Measurements from ENCODE around the gene MATR3.

The MATR3 gene

GRCh38 chr5:139368613-139369012 is 75.1 kb downstream of the MATR3 start:
- Histone ChIP-seq H3K27me3 (ENCODE audit: control insufficient read depth in 1 of 2, insufficient read depth in 2 of 2, low read length in 2 of 2) (no peaks in the 10 kb centered on the region), H3K4me1 (ENCODE audit: control insufficient read depth in 1 of 2, insufficient read depth in 2 of 2, low read length in 2 of 2) (peaks cover 4 to 7% of the 10 kb centered on the region in 2 donors), H3K27ac (ENCODE audit: low read depth, low read length) (no peak overlapping the region), H3K9me3 (ENCODE audit: control insufficient read depth in 1 of 2, low read length in 2 of 2) (no peaks in the 10 kb centered on the region), H3K4me3 (ENCODE audit: low read depth in 1 of 2, low read length in 2 of 2) (no peak overlapping the region), H3K9ac (ENCODE audit: low read depth in 1 of 2, low read length in 2 of 2) (no peak overlapping the region), H3K36me3 (ENCODE audit: control insufficient read depth in 1 of 2, insufficient read depth in 2 of 2, low read length in 2 of 2) (peaks cover 13 to 62% of the 10 kb centered on the region in 2 donors)

- H3K36me3 ChIP-seq (ENCODE audit: control insufficient read depth in 1 of 2, insufficient read depth in 2 of 2, low read length in 2 of 2) = peaks cover 7 to 57% of the 10 kb centered on the region in 2 donors
- no peaks in the 10 kb centered on the region for H3K9me3 ChIP-seq (ENCODE audit: control insufficient read depth in 1 of 2, low read length in 2 of 2)
- H3K4me1 ChIP-seq (ENCODE audit: control insufficient read depth in 1 of 2, insufficient read depth in 2 of 2, low read length in 2 of 2) = peaks cover 7 to 12% of the 10 kb centered on the region in 2 donors
- no peak overlapping the region for H3K4me3 ChIP-seq (ENCODE audit: low read depth in 1 of 2, low read length in 2 of 2)
- H3K9ac ChIP-seq (ENCODE audit: low read depth in 1 of 2, low read length in 2 of 2) = no peak overlapping the region
- no peak overlapping the region for H3K27ac ChIP-seq (ENCODE audit: low read depth, low read length)
- no peaks in the 10 kb centered on the region for H3K27me3 ChIP-seq (ENCODE audit: control insufficient read depth in 1 of 2, insufficient read depth in 2 of 2, low read length in 2 of 2)
Observed at GRCh38 chr5:139369181-139369580, 75.6 kb downstream of the MATR3 start.

DNA sequence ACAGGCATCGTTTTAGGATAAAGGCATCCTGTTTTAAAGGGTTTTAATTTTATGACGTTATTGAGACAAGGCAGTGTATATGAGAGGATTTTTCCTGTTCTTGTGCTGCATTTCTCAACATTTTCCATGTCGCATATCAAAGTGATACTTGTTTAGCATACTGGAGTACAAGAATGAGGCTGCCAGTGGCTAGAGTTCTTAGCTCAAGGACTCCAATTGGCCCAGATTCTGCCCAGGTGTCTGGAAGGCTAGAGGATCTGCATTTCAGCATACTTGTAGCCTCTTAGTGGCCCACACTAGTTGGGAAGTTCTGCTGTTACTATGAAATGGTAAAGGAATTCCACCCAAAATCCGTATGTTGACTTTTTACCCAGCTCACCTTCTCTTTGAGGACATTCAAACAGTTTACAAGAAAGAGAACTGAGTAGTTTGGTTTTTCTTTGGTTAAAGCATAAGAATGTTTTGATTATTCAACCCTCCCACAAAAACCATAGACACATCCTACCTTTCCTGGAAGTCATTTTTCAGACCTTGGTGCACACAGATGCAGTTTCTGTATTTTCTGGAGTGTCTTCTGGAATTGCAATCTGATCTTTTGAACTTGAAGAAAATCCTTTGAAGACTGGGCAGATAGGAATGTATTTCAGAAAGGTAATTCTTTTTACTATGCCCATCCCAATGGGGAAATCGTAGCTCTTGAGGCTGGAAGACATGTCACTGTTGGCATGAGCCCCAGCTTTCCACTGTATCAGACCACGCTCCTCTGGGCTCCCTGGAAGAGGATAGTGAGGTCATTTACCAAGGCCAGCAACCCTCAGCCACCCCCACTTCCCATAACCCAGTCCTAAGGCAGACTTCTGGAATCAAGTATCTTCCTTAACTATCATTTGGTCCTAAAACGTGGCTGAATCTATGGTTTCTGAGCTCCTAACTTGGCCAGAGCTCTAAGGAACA is 78.2 kb downstream of the MATR3 start:
- no peak overlapping the region for H3K27ac ChIP-seq (ENCODE audit: low read depth, low read length)
- H3K36me3 ChIP-seq (ENCODE audit: control insufficient read depth in 1 of 2, insufficient read depth in 2 of 2, low read length in 2 of 2) = peaks cover 4 to 44% of the 10 kb centered on the region in 2 donors
- no peak overlapping the region for H3K4me3 ChIP-seq (ENCODE audit: low read depth in 1 of 2, low read length in 2 of 2)
- no peaks in the 10 kb centered on the region for H3K27me3 ChIP-seq (ENCODE audit: control insufficient read depth in 1 of 2, insufficient read depth in 2 of 2, low read length in 2 of 2)
- peaks cover 7 to 12% of the 10 kb centered on the region in 2 donors for H3K4me1 ChIP-seq (ENCODE audit: control insufficient read depth in 1 of 2, insufficient read depth in 2 of 2, low read length in 2 of 2)
- no peak overlapping the region for H3K9ac ChIP-seq (ENCODE audit: low read depth in 1 of 2, low read length in 2 of 2)
- no peaks in the 10 kb centered on the region for H3K9me3 ChIP-seq (ENCODE audit: control insufficient read depth in 1 of 2, low read length in 2 of 2)

- H3K4me3 ChIP-seq (ENCODE audit: low read depth in 1 of 2, low read length in 2 of 2) = no peak overlapping the region
- H3K4me1 ChIP-seq (ENCODE audit: control insufficient read depth in 1 of 2, insufficient read depth in 2 of 2, low read length in 2 of 2) = peaks cover 23 to 27% of the 10 kb centered on the region in 2 donors
- H3K9me3 ChIP-seq (ENCODE audit: control insufficient read depth in 1 of 2, low read length in 2 of 2) = no peaks in the 10 kb centered on the region
- H3K36me3 ChIP-seq (ENCODE audit: control insufficient read depth in 1 of 2, insufficient read depth in 2 of 2, low read length in 2 of 2) = peaks cover 0 to 27% of the 10 kb centered on the region in 2 donors
- no peak overlapping the region for H3K9ac ChIP-seq (ENCODE audit: low read depth in 1 of 2, low read length in 2 of 2)
- H3K27me3 ChIP-seq (ENCODE audit: control insufficient read depth in 1 of 2, insufficient read depth in 2 of 2, low read length in 2 of 2) = no peaks in the 10 kb centered on the region
- H3K27ac ChIP-seq (ENCODE audit: low read depth, low read length) = no peak overlapping the region
Observed at GRCh38 chr5:139374909-139375308, 81.4 kb downstream of the MATR3 start.

DNA sequence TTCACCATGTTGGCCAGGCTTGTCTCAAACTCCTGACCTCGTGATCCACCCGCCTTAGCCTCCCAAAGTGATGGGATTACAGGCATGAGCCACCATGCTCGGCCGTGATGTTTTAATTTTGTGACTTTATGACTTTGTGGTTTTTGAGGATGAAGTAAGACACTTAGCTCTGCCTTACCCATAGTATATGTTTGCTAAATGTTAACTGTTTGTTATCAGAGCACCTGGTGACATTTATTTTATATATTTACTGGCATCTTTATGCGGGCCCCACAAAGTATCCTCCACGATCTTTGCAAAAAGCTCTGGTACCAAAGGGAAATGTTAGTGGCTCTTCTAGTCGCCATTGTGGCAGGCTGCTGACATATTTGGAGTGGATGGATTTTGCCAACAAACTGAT is 82.8 kb downstream of the MATR3 start:
- H3K36me3 ChIP-seq (ENCODE audit: control insufficient read depth in 1 of 2, insufficient read depth in 2 of 2, low read length in 2 of 2) = peaks cover 0 to 22% of the 10 kb centered on the region in 2 donors
- H3K27me3 ChIP-seq (ENCODE audit: control insufficient read depth in 1 of 2, insufficient read depth in 2 of 2, low read length in 2 of 2) = no peaks in the 10 kb centered on the region
- peaks cover 25 to 27% of the 10 kb centered on the region in 2 donors for H3K4me1 ChIP-seq (ENCODE audit: control insufficient read depth in 1 of 2, insufficient read depth in 2 of 2, low read length in 2 of 2)
- H3K9me3 ChIP-seq (ENCODE audit: control insufficient read depth in 1 of 2, low read length in 2 of 2) = no peaks in the 10 kb centered on the region
- H3K9ac ChIP-seq (ENCODE audit: low read depth in 1 of 2, low read length in 2 of 2) = no peak overlapping the region
- H3K4me3 ChIP-seq (ENCODE audit: low read depth in 1 of 2, low read length in 2 of 2) = no peak overlapping the region
- no peak overlapping the region for H3K27ac ChIP-seq (ENCODE audit: low read depth, low read length)

DNA sequence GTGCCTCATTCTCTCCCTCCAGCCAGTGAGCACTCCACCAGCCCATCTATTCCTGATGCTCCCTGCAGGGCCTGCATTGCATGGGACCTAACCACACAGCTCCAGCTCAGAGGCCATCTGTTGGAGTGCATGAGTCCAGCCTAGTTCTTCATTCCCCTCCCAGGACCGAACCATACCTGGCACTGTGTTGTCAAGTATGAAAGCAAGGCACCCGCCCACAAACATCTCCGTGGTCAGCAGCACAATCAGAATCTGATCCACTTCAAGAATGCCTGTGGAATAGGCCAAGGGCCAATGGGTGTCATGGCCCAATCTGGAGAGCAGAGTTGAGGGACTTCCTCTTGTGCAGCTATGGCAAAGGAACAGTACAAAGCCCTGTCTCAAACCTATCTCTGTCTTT is 83.7 kb downstream of the MATR3 start:
- peaks cover 30 to 31% of the 10 kb centered on the region in 2 donors for H3K4me1 ChIP-seq (ENCODE audit: control insufficient read depth in 1 of 2, insufficient read depth in 2 of 2, low read length in 2 of 2)
- no peak overlapping the region for H3K27ac ChIP-seq (ENCODE audit: low read depth, low read length)
- H3K9me3 ChIP-seq (ENCODE audit: control insufficient read depth in 1 of 2, low read length in 2 of 2) = no peaks in the 10 kb centered on the region
- no peak overlapping the region for H3K4me3 ChIP-seq (ENCODE audit: low read depth in 1 of 2, low read length in 2 of 2)
- no peaks in the 10 kb centered on the region for H3K27me3 ChIP-seq (ENCODE audit: control insufficient read depth in 1 of 2, insufficient read depth in 2 of 2, low read length in 2 of 2)
- peaks cover 0 to 13% of the 10 kb centered on the region in 2 donors for H3K36me3 ChIP-seq (ENCODE audit: control insufficient read depth in 1 of 2, insufficient read depth in 2 of 2, low read length in 2 of 2)
- no peak overlapping the region for H3K9ac ChIP-seq (ENCODE audit: low read depth in 1 of 2, low read length in 2 of 2)

- Histone ChIP-seq H3K36me3 (ENCODE audit: control insufficient read depth in 1 of 2, insufficient read depth in 2 of 2, low read length in 2 of 2) (peaks cover 0 to 13% of the 10 kb centered on the region in 2 donors), H3K4me1 (ENCODE audit: control insufficient read depth in 1 of 2, insufficient read depth in 2 of 2, low read length in 2 of 2) (peaks cover 36% of the 10 kb centered on the region in 2 donors), H3K27ac (ENCODE audit: low read depth, low read length) (no peak overlapping the region), H3K27me3 (ENCODE audit: control insufficient read depth in 1 of 2, insufficient read depth in 2 of 2, low read length in 2 of 2) (no peaks in the 10 kb centered on the region), H3K4me3 (ENCODE audit: low read depth in 1 of 2, low read length in 2 of 2) (no peak overlapping the region), H3K9me3 (ENCODE audit: control insufficient read depth in 1 of 2, low read length in 2 of 2) (no peaks in the 10 kb centered on the region), H3K9ac (ENCODE audit: low read depth in 1 of 2, low read length in 2 of 2) (no peak overlapping the region)
Observed at GRCh38 chr5:139378101-139378825, 84.7 kb downstream of the MATR3 start.

DNA sequence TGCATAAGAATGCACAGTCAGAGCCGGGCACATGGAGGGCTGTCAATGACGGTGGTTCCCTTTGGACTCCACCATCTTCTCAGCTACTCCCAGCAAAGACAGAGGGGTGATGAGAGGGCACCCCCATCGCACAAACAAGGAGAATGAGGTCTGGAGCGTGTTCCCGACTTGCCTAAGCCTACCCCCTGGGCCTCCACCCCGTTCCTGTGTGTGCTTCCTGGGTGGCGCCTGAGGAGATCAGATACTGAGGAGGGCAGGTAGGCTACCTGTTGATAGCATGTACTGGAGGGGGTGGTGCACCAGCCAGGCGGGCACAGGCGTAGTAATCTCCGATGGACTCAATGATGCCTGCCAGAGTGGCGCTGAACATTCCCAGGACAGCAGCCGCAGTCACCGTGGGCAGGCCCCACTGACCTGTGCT is 85.4 kb downstream of the MATR3 start:
- no peak overlapping the region for H3K9ac ChIP-seq (ENCODE audit: low read depth in 1 of 2, low read length in 2 of 2)
- peak overlapping the region in 1 of 2 donors; percentile 21 for H3K4me3 ChIP-seq (ENCODE audit: low read depth in 1 of 2, low read length in 2 of 2)
- peaks cover 36 to 38% of the 10 kb centered on the region in 2 donors for H3K4me1 ChIP-seq (ENCODE audit: control insufficient read depth in 1 of 2, insufficient read depth in 2 of 2, low read length in 2 of 2)
- no peaks in the 10 kb centered on the region for H3K27me3 ChIP-seq (ENCODE audit: control insufficient read depth in 1 of 2, insufficient read depth in 2 of 2, low read length in 2 of 2)
- H3K9me3 ChIP-seq (ENCODE audit: control insufficient read depth in 1 of 2, low read length in 2 of 2) = no peaks in the 10 kb centered on the region
- no peak overlapping the region for H3K27ac ChIP-seq (ENCODE audit: low read depth, low read length)
- H3K36me3 ChIP-seq (ENCODE audit: control insufficient read depth in 1 of 2, insufficient read depth in 2 of 2, low read length in 2 of 2) = peaks cover 0 to 13% of the 10 kb centered on the region in 2 donors

GRCh38 chr5:139379626-139380449 is 86.3 kb downstream of the MATR3 start:
- Histone ChIP-seq H3K36me3 (ENCODE audit: control insufficient read depth in 1 of 2, insufficient read depth in 2 of 2, low read length in 2 of 2) (peaks cover 0 to 11% of the 10 kb centered on the region in 2 donors), H3K4me1 (ENCODE audit: control insufficient read depth in 1 of 2, insufficient read depth in 2 of 2, low read length in 2 of 2) (peaks cover 43 to 46% of the 10 kb centered on the region in 2 donors), H3K9ac (ENCODE audit: low read depth in 1 of 2, low read length in 2 of 2) (no peak overlapping the region), H3K4me3 (ENCODE audit: low read depth in 1 of 2, low read length in 2 of 2) (peak overlapping the region in 1 of 2 donors; percentile 21), H3K9me3 (ENCODE audit: control insufficient read depth in 1 of 2, low read length in 2 of 2) (no peaks in the 10 kb centered on the region), H3K27ac (ENCODE audit: low read depth, low read length) (no peak overlapping the region), H3K27me3 (ENCODE audit: control insufficient read depth in 1 of 2, insufficient read depth in 2 of 2, low read length in 2 of 2) (no peaks in the 10 kb centered on the region)
